Esophagus squamous epithelium (tissue), 5 donors: ENCODE results near the gene ITLN1. TPM values are rescaled to one million over a fixed set of nuclear protein-coding genes. Genes with fewer than 3 reads are reported as not detected.

Source experiments
- DNase-seq: peaks from one replicate; lab custom pipeline; 2025; lab: John Stamatoyannopoulos, UW
- H3K27ac ChIP-seq, 4 donors: fragments of 200-600 bp; sonication (generic); one replicate each; pipeline ENCODE4 v1.5.1; 2016 to 2019; ENCODE audit warnings: mild to moderate bottlenecking in 1 of 4
- H3K27me3 ChIP-seq, 4 donors: fragments of 200-600 bp; sonication (generic); 1 replicate in 3 of 4; 2 replicates in 1 of 4; pipeline versions ENCODE4 v1.5.1 to v1.6.0; 2017 to 2021; ENCODE audit warnings: antibody characterized with exemption in 1 of 4
- H3K36me3 ChIP-seq, 3 donors: fragments of 200-600 bp; sonication (generic); one replicate each; pipeline ENCODE4 v1.5.1; 2016 to 2019
- H3K4me1 ChIP-seq, 3 donors: fragments of 200-600 bp; sonication (generic); one replicate each; pipeline ENCODE4 v1.5.1; 2017 to 2019
- H3K4me3 ChIP-seq, 4 donors: fragments of 200-600 bp; sonication (generic); 1 replicate in 3 of 4; 2 replicates in 1 of 4; pipeline ENCODE4 v1.5.1; 2016 to 2019; ENCODE audit warnings: mild to moderate bottlenecking in 2 of 4, moderate library complexity in 1 of 4
- H3K9me3 ChIP-seq, 3 donors: fragments of 200-600 bp; sonication (generic); one replicate each; pipeline ENCODE4 v1.5.1; 2016 to 2019
- CTCF ChIP-seq, 6 experiments: fragments of 450-650 bp in 4 of 6; fragments of 200-600 bp in 2 of 6; sonication (generic) in 2 of 6; IDR thresholded peaks; one replicate each; pipeline ENCODE4 v1.5.1; 2016 to 2019; ENCODE audit warnings: antibody characterized with exemption in 6 of 6, mild to moderate bottlenecking in 4 of 6, moderate library complexity in 4 of 6
- POLR2A ChIP-seq, 4 donors: fragments of 450-650 bp; IDR thresholded peaks; one replicate each; pipeline ENCODE4 v1.6.1; 2017; ENCODE audit warnings: antibody characterized with exemption in 4 of 4, mild to moderate bottlenecking in 4 of 4, moderate library complexity in 3 of 4
- WGBS, 2 donors: methylation state at CpG; one replicate each; pipeline ENCODE4 v1.1.5; 2018; 5-methylcytosine and 5-hydroxymethylcytosine counted together
- intact Hi-C: fragments of 100-400 bp; cut with DNase I; formaldehyde crosslinking; loops from one replicate; pipeline ENCODE4 v1.15.0; 2022
- total RNA-seq, 4 donors: library from RNA; depleted of rRNA; stranded (reverse); fragments of >200 nt; gene quantifications; one replicate each; pipeline ENCODE4 v1.1.0, GENCODE V29; 2016
- donor health status: DM: yes; HTN: yes; CAD: no.

The ITLN1 gene
- total RNA-seq, 4 donors from 2014 or later: not detected

- 45 to 47% methylated on average over 3 to 4 of the region's 4 CpGs for WGBS, 2 donors
- DNase-seq: no peak
- Histone ChIP-seq H3K4me3 (no peak overlapping the region), H3K36me3 (no peaks in the 10 kb centered on the region), H3K27me3 (no peaks in the 10 kb centered on the region), H3K27ac (peak overlapping the region in 2 of 4 donors; percentile 6 to 36), H3K9me3 (no peaks in the 10 kb centered on the region), H3K4me1 (peaks cover 0 to 19% (median 4%) of the 10 kb centered on the region in 3 donors)
- intact Hi-C loops: loop anchor here (10.0 kb wide), 4 partner anchors 112 to 298 kb away; partner anchors contain the start of genes DEDD and ITLN2
- no peak for TF ChIP-seq CTCF (IDR thresholded peaks at IDR 0.05)
- no peak for TF ChIP-seq POLR2A (IDR thresholded peaks at IDR 0.05)
Measured at GRCh38 chr1:160836981-160837557, 47.9 kb downstream of the ITLN1 start.

GRCh38 chr1:160836561-160836960 lies 48.4 kb downstream of the ITLN1 start:
- Histone ChIP-seq H3K4me1 (peaks cover 0 to 19% (median 4%) of the 10 kb centered on the region in 3 donors), H3K9me3 (no peaks in the 10 kb centered on the region), H3K36me3 (no peaks in the 10 kb centered on the region), H3K27ac (peak overlapping the region in 2 of 4 donors; percentile 6 to 36), H3K27me3 (no peaks in the 10 kb centered on the region), H3K4me3 (no peak overlapping the region)
- intact Hi-C loops: loop anchor here (10.0 kb wide), 4 partner anchors 112 to 298 kb away; partner anchors contain the start of genes DEDD and ITLN2
- TF ChIP-seq CTCF (IDR thresholded peaks at IDR 0.05) (no peak), POLR2A (IDR thresholded peaks at IDR 0.05) (no peak)
- no peak for DNase-seq
- WGBS, 2 donors: 29 to 80% methylated on average over 1 to 2 of the region's 3 CpGs

- intact Hi-C loops: loop anchor here (10.0 kb wide), 4 partner anchors 111 to 299 kb away; partner anchors contain the start of genes DEDD and ITLN2
- H3K4me1 ChIP-seq: peaks cover 0 to 19% (median 4%) of the 10 kb centered on the region in 3 donors
- no peak for DNase-seq
- no peaks in the 10 kb centered on the region for H3K9me3 ChIP-seq
- no peaks in the 10 kb centered on the region for H3K27me3 ChIP-seq
- no peak for TF ChIP-seq POLR2A (IDR thresholded peaks at IDR 0.05)
- TF ChIP-seq CTCF (IDR thresholded peaks at IDR 0.05): no peak
- H3K36me3 ChIP-seq: no peaks in the 10 kb centered on the region
- no peak overlapping the region for H3K4me3 ChIP-seq
- 61 to 72% methylated on average over 3 of the region's 3 CpGs for WGBS, 2 donors
- no peak overlapping the region for H3K27ac ChIP-seq
Measured at GRCh38 chr1:160835751-160836150, 49.2 kb downstream of the ITLN1 start.

GRCh38 chr1:160834945-160835565 lies 49.9 kb downstream of the ITLN1 start:
- intact Hi-C loops: loop anchor here (5.0 to 10.0 kb wide), 5 partner anchors 58 to 300 kb away; partner anchors contain the start of genes DEDD and ITLN2
- no peaks in the 10 kb centered on the region for H3K36me3 ChIP-seq
- no peak overlapping the region for H3K27ac ChIP-seq
- no peaks in the 10 kb centered on the region for H3K27me3 ChIP-seq
- no peak for TF ChIP-seq POLR2A (IDR thresholded peaks at IDR 0.05)
- TF ChIP-seq CTCF (IDR thresholded peaks at IDR 0.05): peak; percentile 61 to 71 (median 66)
- H3K9me3 ChIP-seq: no peaks in the 10 kb centered on the region
- DNase-seq: no peak
- peaks cover 0 to 19% (median 4%) of the 10 kb centered on the region in 3 donors for H3K4me1 ChIP-seq
- 60 to 78% methylated on average over 3 of the region's 3 CpGs for WGBS, 2 donors
- H3K4me3 ChIP-seq: no peak overlapping the region
